Measurements from ENCODE around the gene TMEFF1. TPM values are rescaled to one million over a fixed set of nuclear protein-coding genes. Genes with fewer than 3 reads are reported as not detected.

The TMEFF1 gene
- total and polyA plus RNA-seq, 2 of the 8 experiments (the other 6 are each of a cell fraction or from before 2014, with no cell fraction given) = 13.5 to 68.2 TPM

DNA sequence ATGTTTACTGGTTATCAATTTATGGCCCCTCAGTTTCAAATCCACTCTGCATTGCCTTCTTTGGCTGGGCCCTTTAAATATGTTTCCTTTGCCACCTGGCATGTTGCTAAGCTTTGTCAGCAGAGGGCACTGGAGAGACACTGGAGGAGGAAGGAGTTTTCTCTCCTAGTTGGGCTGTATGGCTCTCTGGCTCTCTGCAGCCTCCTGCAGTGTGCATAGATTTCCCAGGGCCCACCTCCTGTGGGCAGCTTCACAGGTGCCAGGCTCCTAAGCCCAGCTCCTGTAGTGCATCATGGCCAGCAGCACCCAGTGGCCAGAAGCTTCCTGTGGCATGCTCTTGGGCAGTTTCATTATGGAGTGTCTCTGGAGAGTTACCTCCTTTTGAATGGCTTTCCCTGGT, 128.3 kb downstream of the TMEFF1 start:
- H2BK5ac ChIP-seq (ENCODE audit: low read depth, low read length) = no peak overlapping the region
- H3K4me3 ChIP-seq (ENCODE audit: extremely low read depth in 1 of 4, insufficient read depth in 2 of 4, low read depth in 3 of 4, low read length in 4 of 4) = no peak overlapping the region; a peak in 1 of 8 replicates
- no peak overlapping the region for H3K9ac ChIP-seq (replicated peaks in 1 of 4; ENCODE audit: extremely low read depth in 1 of 4, low read depth in 3 of 4, low read length in 3 of 4)
- H4K8ac ChIP-seq (ENCODE audit: extremely low read depth, insufficient read depth, low read length) = no peak overlapping the region
- CTCF ChIA-PET (ENCODE audit: partially characterized antibody) = interaction anchor here (0.6 to 4.4 kb wide), 64 partner anchors 9 to 983 kb away, joined by 3 to 49 read pairs (median 5); a partner anchor contains a TSS
- H3K79me1 ChIP-seq (ENCODE audit: low read depth, low read length) = no peaks in the 10 kb centered on the region
- H3K23ac ChIP-seq (ENCODE audit: insufficient read length) = no peak overlapping the region
- H4K5ac ChIP-seq (ENCODE audit: insufficient read length, low read depth, low read length) = no peak overlapping the region
- POLR2A ChIA-PET (ENCODE audit: partially characterized antibody) = interaction anchor here (0.7 to 2.4 kb wide), 5 partner anchors 10 to 634 kb away, joined by 3 to 7 read pairs (median 5); partner anchors contain the start of gene TEX10
- no peak overlapping the region for H2BK15ac ChIP-seq (ENCODE audit: low read length)
- no peak overlapping the region for H4K91ac ChIP-seq (replicated peaks; ENCODE audit: insufficient read length, low read length)
- no peak overlapping the region for H2BK120ac ChIP-seq (replicated peaks; ENCODE audit: low read depth, low read length)
- H2BK12ac ChIP-seq (ENCODE audit: low read depth, low read length) = no peak overlapping the region
- no peak overlapping the region for H3K14ac ChIP-seq (ENCODE audit: insufficient read length)
- no peak overlapping the region for H3K4me2 ChIP-seq (ENCODE audit: insufficient read depth in 1 of 2, low read depth in 2 of 2, low read length in 2 of 2)
- peaks cover 5% of the 10 kb centered on the region; the same call in 1 of the 2 replicates for H3K23me2 ChIP-seq (ENCODE audit: low read depth, low read length)
- no peaks in the 10 kb centered on the region for H3K79me2 ChIP-seq (ENCODE audit: control insufficient read depth in 1 of 2, insufficient read depth in 2 of 2, low read length in 2 of 2)
- no peak overlapping the region for H3K4ac ChIP-seq (replicated peaks; ENCODE audit: insufficient read length, low read depth, low read length)
- H3K36me3 ChIP-seq (ENCODE audit: control insufficient read depth in 2 of 4, insufficient read depth in 4 of 4, low read length in 3 of 4) = no peaks in the 10 kb centered on the region
- no peak overlapping the region for H3K27ac ChIP-seq (ENCODE audit: low read depth, low read length)
- no peak overlapping the region for H2BK20ac ChIP-seq (ENCODE audit: low read length)
- no peak overlapping the region for H3K56ac ChIP-seq (replicated peaks; ENCODE audit: insufficient read length, low read depth, low read length)
- FAIRE-seq (peak; percentile 77), DNase-seq (ENCODE audit: low read depth in 1 of 2, low spot score in 2 of 2) (peak in 1 of 2 experiments; percentile 73)
- H3K4me1 ChIP-seq (replicated peaks in 1 of 4; ENCODE audit: control insufficient read depth in 3 of 4, insufficient read depth in 4 of 4, low read length in 3 of 4) = peaks cover 3 to 14% (median 9%) of the 10 kb centered on the region in 4 experiments; a peak in 5 of 7 replicates
- no peak overlapping the region for H2AFZ ChIP-seq (ENCODE audit: low read length)
- no peak overlapping the region for H2AK5ac ChIP-seq (ENCODE audit: low read depth, low read length)
- H3K9me3 ChIP-seq (ENCODE audit: insufficient read depth in 2 of 2, low read depth in 1 of 2, low read length in 1 of 2) = no peaks in the 10 kb centered on the region
- no peaks in the 10 kb centered on the region for H4K20me1 ChIP-seq (replicated peaks in 1 of 2; ENCODE audit: control insufficient read depth in 1 of 2, insufficient read depth in 2 of 2, low read length in 2 of 2)
- no peak overlapping the region; the same call in 1 of the 2 replicates for H3K18ac ChIP-seq (ENCODE audit: extremely low read depth, low read length)
- no peaks in the 10 kb centered on the region for H3K27me3 ChIP-seq (replicated peaks in 1 of 4; ENCODE audit: control insufficient read depth in 3 of 4, extremely low read depth in 1 of 4, insufficient read depth in 3 of 4, low read length in 3 of 4)
- TF ChIP-seq BACH1 (IDR thresholded peaks at IDR 0.05; ENCODE audit: low read length) (no peak), RAD21 (IDR thresholded peaks at IDR 0.05 in 1 of 2, conservative IDR thresholded peaks at IDR 0.05 in 1 of 2; ENCODE audit: low read depth in 2 of 2, low read length in 2 of 2) (peak; percentile 80 to 88), POU5F1 (IDR thresholded peaks at IDR 0.05; ENCODE audit: low read depth, low read length) (no peak), GABPA (IDR thresholded peaks at IDR 0.05; ENCODE audit: borderline replicate concordance, insufficient read depth, low read length) (no peak), SAP30 (IDR thresholded peaks at IDR 0.05; ENCODE audit: insufficient read depth, insufficient replicate concordance, low read length) (no peak), YY1 (IDR thresholded peaks at IDR 0.05; ENCODE audit: low read depth, low read length) (0 out of 2 replicates have a peak, but pooled peaks have one; percentile 13), TAF7 (optimal IDR thresholded peaks at IDR 0.05; ENCODE audit: borderline replicate concordance, low read depth, low read length) (peak; percentile 69), HDAC2 (IDR thresholded peaks at IDR 0.05; ENCODE audit: borderline replicate concordance in 1 of 2, low read depth in 2 of 2, low read length in 2 of 2) (0 out of 4 replicates have a peak, but pooled peaks of 1 of the 2 experiments have one; percentile 8)
- TF ChIP-seq, protein P1, sequence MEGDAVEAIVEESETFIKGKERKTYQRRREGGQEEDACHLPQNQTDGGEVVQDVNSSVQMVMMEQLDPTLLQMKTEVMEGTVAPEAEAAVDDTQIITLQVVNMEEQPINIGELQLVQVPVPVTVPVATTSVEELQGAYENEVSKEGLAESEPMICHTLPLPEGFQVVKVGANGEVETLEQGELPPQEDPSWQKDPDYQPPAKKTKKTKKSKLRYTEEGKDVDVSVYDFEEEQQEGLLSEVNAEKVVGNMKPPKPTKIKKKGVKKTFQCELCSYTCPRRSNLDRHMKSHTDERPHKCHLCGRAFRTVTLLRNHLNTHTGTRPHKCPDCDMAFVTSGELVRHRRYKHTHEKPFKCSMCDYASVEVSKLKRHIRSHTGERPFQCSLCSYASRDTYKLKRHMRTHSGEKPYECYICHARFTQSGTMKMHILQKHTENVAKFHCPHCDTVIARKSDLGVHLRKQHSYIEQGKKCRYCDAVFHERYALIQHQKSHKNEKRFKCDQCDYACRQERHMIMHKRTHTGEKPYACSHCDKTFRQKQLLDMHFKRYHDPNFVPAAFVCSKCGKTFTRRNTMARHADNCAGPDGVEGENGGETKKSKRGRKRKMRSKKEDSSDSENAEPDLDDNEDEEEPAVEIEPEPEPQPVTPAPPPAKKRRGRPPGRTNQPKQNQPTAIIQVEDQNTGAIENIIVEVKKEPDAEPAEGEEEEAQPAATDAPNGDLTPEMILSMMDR (IDR thresholded peaks at IDR 0.05; ENCODE audit: control extremely low read depth in 1 of 3, insufficient read depth in 1 of 3, low read depth in 1 of 3, low read length in 3 of 3) = peak; percentile 56 to 88 (median 86)
- TF ChIP-seq, protein P2, sequence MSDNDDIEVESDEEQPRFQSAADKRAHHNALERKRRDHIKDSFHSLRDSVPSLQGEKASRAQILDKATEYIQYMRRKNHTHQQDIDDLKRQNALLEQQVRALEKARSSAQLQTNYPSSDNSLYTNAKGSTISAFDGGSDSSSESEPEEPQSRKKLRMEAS (IDR thresholded peaks at IDR 0.05) = no peak
